CMK (cell line): ENCODE results near the gene SNX27.
A peak's percentile ranks its signal among the peaks of the same experiment; 100 is the strongest.
"Not testable (repeated sequence)": the region's sequence is repeated elsewhere in the genome, so short reads cannot be mapped to it uniquely, and the experiment has no call there.

Experiments
- DNase-seq: peaks from one replicate; pipeline ENCODE4 v3.0.0-alpha.2; 2010; ENCODE audit warnings: low read depth

The SNX27 gene

GRCh38 chr1:151611832-151612500 lies at the start of gene SNX27:
TSS of gene SNX27 (plus strand) at chr1:151612050. CDS start at chr1:151612202, 152 bp downstream.
- peak; percentile 72 for DNase-seq

- no peak for DNase-seq
Measured at GRCh38 chr1:151562661-151563060, 49.2 kb upstream of the SNX27 start.

GRCh38 chr1:151563376-151563775 lies 48.5 kb upstream of the SNX27 start:
- DNase-seq, result no peak

- no peak for DNase-seq
Measured at GRCh38 chr1:151565502-151566189, 46.2 kb upstream of the SNX27 start.

- no peak for DNase-seq
Measured at GRCh38 chr1:151568626-151569088, 43.2 kb upstream of the SNX27 start.

- DNase-seq, result no peak
Measured at GRCh38 chr1:151570819-151571218, 41.0 kb upstream of the SNX27 start.

- DNase-seq, result no peak
Measured at GRCh38 chr1:151574575-151575529, 37.0 kb upstream of the SNX27 start.

GRCh38 chr1:151577173-151577572 lies 34.7 kb upstream of the SNX27 start:
- DNase-seq, result no peak

GRCh38 chr1:151578941-151579340 lies 32.9 kb upstream of the SNX27 start:
- no peak for DNase-seq

GRCh38 chr1:151579436-151580225 lies 32.2 kb upstream of the SNX27 start:
- no peak for DNase-seq

- no peak for DNase-seq
Measured at GRCh38 chr1:151581451-151581850, 30.4 kb upstream of the SNX27 start.

- no peak for DNase-seq
Measured at GRCh38 chr1:151581921-151582320, 29.9 kb upstream of the SNX27 start.

GRCh38 chr1:151583796-151584195 lies 28.1 kb upstream of the SNX27 start:
- no peak for DNase-seq

GRCh38 chr1:151584278-151584677 lies 27.6 kb upstream of the SNX27 start:
- DNase-seq, result no peak

- no peak for DNase-seq
Measured at GRCh38 chr1:151584780-151585179, 27.1 kb upstream of the SNX27 start.

- no peak for DNase-seq
Measured at GRCh38 chr1:151585622-151586021, 26.2 kb upstream of the SNX27 start.

GRCh38 chr1:151590961-151591360 lies 20.9 kb upstream of the SNX27 start:
- no peak for DNase-seq

- no peak for DNase-seq
Measured at GRCh38 chr1:151593730-151594129, 18.1 kb upstream of the SNX27 start.

- no peak for DNase-seq
Measured at GRCh38 chr1:151594143-151594625, 17.7 kb upstream of the SNX27 start.

GRCh38 chr1:151596166-151596953 lies 15.5 kb upstream of the SNX27 start:
- peak; percentile 41 for DNase-seq

GRCh38 chr1:151602550-151602949 lies 9.3 kb upstream of the SNX27 start:
- DNase-seq, result not testable (repeated sequence)
